Measurements from ENCODE around the gene COPZ2.
"Not testable (repeated sequence)": the region's sequence is repeated elsewhere in the genome, so short reads cannot be mapped to it uniquely, and the experiment has no call there.

The COPZ2 gene

DNA sequence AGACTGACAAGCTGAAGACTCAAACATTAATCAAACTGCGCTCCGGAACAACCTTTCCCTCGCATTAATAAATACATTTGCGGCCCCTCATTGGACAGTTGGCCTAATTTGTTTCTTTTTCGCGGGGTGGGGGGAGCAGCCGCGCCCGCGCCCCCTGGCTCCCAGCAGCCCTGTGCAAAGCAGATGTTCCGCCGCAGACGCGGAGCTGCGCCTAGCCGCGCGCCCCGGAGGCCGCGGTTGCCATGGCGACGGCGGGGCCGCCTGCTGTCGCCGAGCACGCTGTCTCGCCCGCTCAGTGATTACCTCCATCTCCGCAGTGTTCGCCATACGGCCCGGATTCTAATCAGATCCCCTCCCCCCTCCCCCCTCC, 25.5 kb downstream of the COPZ2 start:
- Mint-ChIP-seq H3K27me3 (peaks cover 56% of the 10 kb centered on the region), H3K4me3 (peak overlapping the region; percentile 74), H3K9me3 (no peaks in the 10 kb centered on the region), H3K36me3 (ENCODE audit: low read depth) (no peaks in the 10 kb centered on the region), H3K27ac (no peak overlapping the region), H3K4me1 (ENCODE audit: low read depth) (peaks cover 14% of the 10 kb centered on the region)

GRCh38 chr17:48011405-48012150, 26.0 kb downstream of the COPZ2 start:
- Mint-ChIP-seq H3K36me3 (ENCODE audit: low read depth) (no peaks in the 10 kb centered on the region), H3K27ac (peak overlapping the region; percentile 2), H3K9me3 (no peaks in the 10 kb centered on the region), H3K27me3 (peaks cover 60% of the 10 kb centered on the region), H3K4me1 (ENCODE audit: low read depth) (peaks cover 14% of the 10 kb centered on the region), H3K4me3 (peak overlapping the region; percentile 74)

DNA sequence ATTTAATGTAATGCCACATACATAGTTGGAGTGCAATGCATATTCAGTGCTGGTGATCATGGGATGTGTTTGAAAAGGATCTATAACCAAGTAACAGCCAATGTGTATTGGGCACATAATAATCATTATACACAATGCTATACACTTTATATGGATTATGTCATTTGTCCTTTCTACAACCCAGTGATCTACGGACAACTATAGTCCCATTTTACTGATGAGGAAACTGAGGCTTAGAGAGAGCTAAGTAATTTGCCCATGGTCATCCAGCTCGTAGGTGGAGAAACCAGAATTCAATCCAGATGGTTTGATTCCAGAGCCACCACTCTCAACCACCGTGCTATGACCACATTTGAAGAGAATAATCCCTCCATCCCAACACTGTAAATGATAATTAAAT, 27.4 kb downstream of the COPZ2 start:
- Mint-ChIP-seq H3K27ac (no peak overlapping the region), H3K4me1 (ENCODE audit: low read depth) (peaks cover 14% of the 10 kb centered on the region), H3K9me3 (no peaks in the 10 kb centered on the region), H3K36me3 (ENCODE audit: low read depth) (no peaks in the 10 kb centered on the region), H3K4me3 (no peak overlapping the region), H3K27me3 (peaks cover 60% of the 10 kb centered on the region)

- H3K27me3 Mint-ChIP-seq = peaks cover 41% of the 10 kb centered on the region
- H3K27ac Mint-ChIP-seq = no peak overlapping the region
- H3K9me3 Mint-ChIP-seq = no peaks in the 10 kb centered on the region
- no peak overlapping the region for H3K4me3 Mint-ChIP-seq
- H3K4me1 Mint-ChIP-seq (ENCODE audit: low read depth) = peaks cover 17% of the 10 kb centered on the region
- H3K36me3 Mint-ChIP-seq (ENCODE audit: low read depth) = no peaks in the 10 kb centered on the region
Observed at GRCh38 chr17:48006936-48007709, 30.5 kb downstream of the COPZ2 start.

GRCh38 chr17:48004983-48005382, 32.6 kb downstream of the COPZ2 start:
- no peak overlapping the region for H3K27ac Mint-ChIP-seq
- peaks cover 23% of the 10 kb centered on the region for H3K27me3 Mint-ChIP-seq
- peaks cover 7% of the 10 kb centered on the region for H3K4me1 Mint-ChIP-seq (ENCODE audit: low read depth)
- no peaks in the 10 kb centered on the region for H3K36me3 Mint-ChIP-seq (ENCODE audit: low read depth)
- H3K9me3 Mint-ChIP-seq = no peaks in the 10 kb centered on the region
- no peak overlapping the region for H3K4me3 Mint-ChIP-seq

DNA sequence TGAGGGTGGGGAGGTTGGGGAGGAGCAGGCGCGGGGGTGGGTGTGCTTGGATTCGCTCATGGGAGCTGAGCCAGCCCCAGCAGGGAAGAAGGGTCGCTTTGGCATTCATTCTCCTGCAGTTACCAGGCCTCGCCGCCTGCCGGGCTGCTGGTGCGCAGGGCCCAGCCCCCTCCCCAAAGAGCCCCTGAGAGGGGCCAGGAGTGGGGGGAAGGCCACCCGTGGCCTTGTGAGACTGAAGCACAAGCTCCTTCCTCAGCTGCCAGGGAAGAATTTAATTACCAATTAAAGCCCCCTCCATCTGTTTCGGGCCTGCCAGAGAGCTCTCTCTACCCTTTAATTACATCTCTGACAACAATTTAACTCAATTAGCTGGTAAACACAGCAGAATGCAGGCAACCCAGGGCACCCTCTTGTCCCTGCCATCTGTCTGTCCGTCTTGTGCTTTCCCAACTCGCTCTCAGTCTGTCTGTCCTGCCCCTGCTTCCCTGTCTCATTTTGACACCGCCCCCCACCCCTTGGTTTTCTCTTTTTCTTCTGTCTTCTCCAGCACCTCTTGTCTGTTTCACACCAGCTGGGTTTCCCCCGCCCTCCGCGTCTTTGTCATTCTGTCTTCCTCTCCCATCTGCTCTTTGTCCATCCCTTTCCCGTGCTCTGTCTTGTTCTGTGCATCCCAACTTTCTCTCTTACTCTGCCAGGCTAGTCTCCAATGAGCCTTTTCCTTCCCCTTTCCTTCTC, 34.0 kb downstream of the COPZ2 start:
- Mint-ChIP-seq H3K9me3 (no peaks in the 10 kb centered on the region), H3K27me3 (peaks cover 15% of the 10 kb centered on the region), H3K36me3 (ENCODE audit: low read depth) (no peaks in the 10 kb centered on the region), H3K4me3 (no peak overlapping the region), H3K4me1 (ENCODE audit: low read depth) (peaks cover 7% of the 10 kb centered on the region), H3K27ac (no peak overlapping the region)

DNA sequence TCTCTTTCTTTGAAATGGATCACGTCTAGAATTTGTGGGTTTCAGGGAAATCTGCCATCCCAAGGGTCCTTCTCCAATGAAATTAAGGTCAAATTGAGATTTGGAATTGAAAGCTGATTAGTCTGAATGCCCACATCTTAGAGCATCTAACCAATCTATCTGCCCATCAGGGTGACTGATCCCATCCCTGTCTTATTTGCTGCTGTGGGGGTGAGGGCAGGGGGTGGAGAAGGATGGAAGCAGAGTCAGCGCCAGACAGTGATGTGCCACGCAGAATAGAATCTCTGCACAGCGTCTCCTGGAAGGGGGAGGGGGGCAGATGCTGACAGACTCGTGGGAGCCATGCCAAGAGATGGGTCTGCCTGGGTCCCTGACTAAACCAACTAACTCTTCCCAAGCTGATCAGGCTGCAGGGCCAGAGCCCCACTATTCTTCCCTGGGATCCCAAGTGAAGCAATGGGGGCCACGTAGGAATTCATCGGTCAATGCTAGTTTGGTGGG, 34.6 kb downstream of the COPZ2 start:
- Mint-ChIP-seq H3K36me3 (ENCODE audit: low read depth) (no peaks in the 10 kb centered on the region), H3K4me3 (no peak overlapping the region), H3K9me3 (no peaks in the 10 kb centered on the region), H3K27ac (no peak overlapping the region), H3K4me1 (ENCODE audit: low read depth) (peaks cover 7% of the 10 kb centered on the region), H3K27me3 (peaks cover 12% of the 10 kb centered on the region)

DNA sequence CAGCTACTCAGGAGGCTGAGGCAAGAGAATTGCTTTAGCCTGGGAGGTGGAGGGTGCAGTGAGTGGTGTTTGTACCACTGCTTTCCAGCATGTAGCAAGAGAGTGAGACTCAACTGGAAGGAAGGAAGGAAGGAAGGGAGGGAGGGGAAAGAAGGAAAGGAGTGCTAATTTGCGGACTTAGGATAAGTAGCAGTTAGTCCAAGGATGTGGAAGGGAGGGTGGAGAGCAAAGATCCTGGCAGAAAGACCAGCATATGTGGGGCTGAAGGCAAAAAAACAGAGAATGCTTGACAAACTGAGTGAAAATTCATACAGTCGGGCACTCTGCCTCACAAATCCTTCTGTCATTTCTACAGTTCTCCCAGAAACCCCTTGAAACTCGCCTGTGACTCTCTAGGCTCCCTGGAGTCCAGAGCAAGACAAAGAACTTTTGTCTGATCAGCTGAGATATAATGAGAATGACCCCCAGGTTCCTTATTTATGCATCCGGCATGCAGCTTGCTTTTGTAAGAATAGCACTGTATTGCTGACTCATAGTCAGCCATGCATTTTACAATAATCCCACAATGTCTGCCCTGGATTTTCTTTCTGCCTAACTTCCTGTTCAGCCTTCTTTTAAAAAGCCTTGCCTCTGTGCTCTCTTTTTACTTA, 35.2 kb downstream of the COPZ2 start:
- H3K27me3 Mint-ChIP-seq = peaks cover 12% of the 10 kb centered on the region
- H3K27ac Mint-ChIP-seq = peak overlapping the region; percentile 21
- H3K4me3 Mint-ChIP-seq = no peak overlapping the region
- no peaks in the 10 kb centered on the region for H3K36me3 Mint-ChIP-seq (ENCODE audit: low read depth)
- peaks cover 7% of the 10 kb centered on the region for H3K4me1 Mint-ChIP-seq (ENCODE audit: low read depth)
- no peaks in the 10 kb centered on the region for H3K9me3 Mint-ChIP-seq

DNA sequence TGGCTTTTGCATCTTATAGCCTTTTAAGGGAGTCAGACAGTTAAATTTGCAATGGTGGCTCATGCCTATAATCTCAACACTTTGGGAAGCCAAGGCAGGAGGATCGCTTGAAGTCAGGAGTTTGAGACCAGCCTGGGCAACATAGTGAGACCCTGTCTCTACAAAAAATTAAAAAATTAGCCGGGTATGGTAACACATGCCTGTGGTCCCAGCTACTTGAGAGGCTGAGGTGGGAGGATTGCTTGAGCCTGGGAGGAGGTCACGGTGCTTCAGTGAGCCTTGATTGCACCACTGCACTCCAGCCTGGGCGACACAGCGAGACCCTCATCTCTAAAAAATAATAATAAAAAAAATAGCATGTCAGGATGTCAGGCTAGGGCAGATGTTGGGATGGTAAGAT, 35.9 kb downstream of the COPZ2 start:
- not testable (repeated sequence) for H3K27ac Mint-ChIP-seq; H3K4me3 Mint-ChIP-seq; H3K36me3 Mint-ChIP-seq (ENCODE audit: low read depth); H3K4me1 Mint-ChIP-seq (ENCODE audit: low read depth); H3K27me3 Mint-ChIP-seq; H3K9me3 Mint-ChIP-seq

DNA sequence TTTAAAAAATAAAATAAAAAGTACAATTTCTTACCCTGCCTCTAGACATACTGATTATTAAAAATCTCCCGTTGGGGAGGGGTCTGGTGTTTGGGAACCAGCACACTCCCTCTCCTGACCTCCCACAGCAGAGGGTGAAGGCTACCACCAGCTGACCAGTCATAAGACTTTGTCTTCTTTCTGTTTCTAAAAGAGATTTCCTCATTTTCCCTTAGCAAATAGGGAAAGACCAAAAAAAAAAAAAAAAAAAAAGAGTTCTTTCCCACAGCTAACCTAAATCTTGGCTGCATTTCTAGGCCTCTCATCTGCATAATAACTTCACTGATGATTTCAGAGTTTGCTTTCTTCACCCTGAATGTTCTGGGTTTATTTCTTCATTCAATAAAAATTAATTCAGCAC, 36.4 kb downstream of the COPZ2 start:
- no peak overlapping the region for H3K4me3 Mint-ChIP-seq
- H3K27me3 Mint-ChIP-seq = peaks cover 5% of the 10 kb centered on the region
- peaks cover 7% of the 10 kb centered on the region for H3K4me1 Mint-ChIP-seq (ENCODE audit: low read depth)
- no peak overlapping the region for H3K27ac Mint-ChIP-seq
- H3K36me3 Mint-ChIP-seq (ENCODE audit: low read depth) = no peaks in the 10 kb centered on the region
- no peaks in the 10 kb centered on the region for H3K9me3 Mint-ChIP-seq

- Mint-ChIP-seq H3K27me3 (peaks cover 5% of the 10 kb centered on the region), H3K27ac (no peak overlapping the region), H3K9me3 (no peaks in the 10 kb centered on the region), H3K4me1 (ENCODE audit: low read depth) (peaks cover 7% of the 10 kb centered on the region), H3K36me3 (ENCODE audit: low read depth) (no peaks in the 10 kb centered on the region), H3K4me3 (no peak overlapping the region)
Observed at GRCh38 chr17:47999582-47999981, 38.0 kb downstream of the COPZ2 start.

GRCh38 chr17:47998044-47998443, 39.6 kb downstream of the COPZ2 start:
- Mint-ChIP-seq H3K4me3 (no peak overlapping the region), H3K4me1 (ENCODE audit: low read depth) (peaks cover 7% of the 10 kb centered on the region), H3K27ac (no peak overlapping the region), H3K27me3 (peaks cover 8% of the 10 kb centered on the region), H3K9me3 (no peaks in the 10 kb centered on the region), H3K36me3 (ENCODE audit: low read depth) (no peaks in the 10 kb centered on the region)

DNA sequence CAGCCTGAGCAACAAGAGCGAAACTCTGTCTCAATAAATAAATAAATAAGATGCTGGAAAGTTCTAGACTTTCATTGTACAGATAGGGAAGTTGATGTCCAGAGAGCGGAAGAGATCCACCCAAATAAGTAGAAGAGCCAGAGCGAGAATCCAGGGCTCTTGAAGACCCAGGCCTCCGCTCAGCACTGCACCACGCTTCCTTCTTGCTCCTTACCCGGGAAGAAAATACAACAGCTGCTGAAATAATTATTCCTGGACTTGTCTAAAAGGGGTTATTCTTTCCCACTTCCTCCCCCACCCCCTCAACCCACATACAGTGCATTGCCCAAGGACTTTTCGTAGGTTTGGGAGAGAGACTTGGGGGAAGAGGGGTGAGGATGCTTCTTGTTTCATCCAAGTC, 40.0 kb downstream of the COPZ2 start:
- H3K4me3 Mint-ChIP-seq = no peak overlapping the region
- no peak overlapping the region for H3K27ac Mint-ChIP-seq
- H3K27me3 Mint-ChIP-seq = peaks cover 8% of the 10 kb centered on the region
- no peaks in the 10 kb centered on the region for H3K36me3 Mint-ChIP-seq (ENCODE audit: low read depth)
- H3K9me3 Mint-ChIP-seq = no peaks in the 10 kb centered on the region
- peaks cover 3% of the 10 kb centered on the region for H3K4me1 Mint-ChIP-seq (ENCODE audit: low read depth)

DNA sequence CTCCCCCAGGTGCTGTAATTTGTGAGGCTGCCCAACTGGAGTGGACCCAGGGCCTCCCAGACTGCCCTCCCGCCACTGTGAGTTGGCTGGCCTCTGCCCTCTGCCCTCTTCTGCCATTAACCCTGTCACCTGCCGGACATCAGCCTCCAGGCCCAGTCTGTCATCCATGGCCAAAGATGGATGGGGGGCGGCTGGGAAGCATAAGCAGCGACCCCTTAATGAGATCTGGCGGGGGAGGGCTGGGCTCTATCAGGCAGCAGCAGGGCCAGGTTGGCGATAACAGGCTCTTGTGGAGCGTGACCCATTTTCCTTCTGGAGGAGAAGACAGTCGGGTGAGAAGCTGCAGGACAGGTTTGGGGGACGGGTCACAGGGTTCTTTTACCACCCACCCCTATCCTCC, 41.4 kb downstream of the COPZ2 start:
- Mint-ChIP-seq H3K4me1 (ENCODE audit: low read depth) (no peaks in the 10 kb centered on the region), H3K4me3 (no peak overlapping the region), H3K9me3 (no peaks in the 10 kb centered on the region), H3K27me3 (peaks cover 8% of the 10 kb centered on the region), H3K36me3 (ENCODE audit: low read depth) (no peaks in the 10 kb centered on the region), H3K27ac (peak overlapping the region; percentile 53)

Data from stimulated activated naive CD8-positive, alpha-beta T cell treated with anti-CD3 and anti-CD28 coated beads, Interleukin-15, Interleukin-2, amounts not matched to agents 100 ng/mL and 50 ng/mL, for 24 hours (primary cell).